Spinal cord (tissue), 10 donors: ENCODE data around the gene CD200R1L. TPM values are rescaled to one million over a fixed set of nuclear protein-coding genes. Genes with fewer than 3 reads are reported as not detected.

Experiments used
- DNase-seq, 6 donors: peaks; one replicate each; pipeline versions ENCODE4 v3.0.0 to v3.0.0-alpha.2; 2013 to 2015; ENCODE audit warnings: low spot score in 6 of 6, low read depth in 4 of 6
- H3K27ac ChIP-seq: one replicate; pipeline ENCODE4 v1.5.1; 2013; ENCODE audit warnings: low read depth, low read length, control low read depth
- H3K27me3 ChIP-seq: one replicate; pipeline ENCODE4 v1.6.1; 2013; ENCODE audit warnings: low read length; ENCODE audit not compliant: control insufficient read depth, insufficient read depth
- H3K36me3 ChIP-seq: one replicate; pipeline ENCODE4 v1.6.1; 2013; ENCODE audit warnings: low read length; ENCODE audit not compliant: control insufficient read depth, insufficient read depth
- H3K4me1 ChIP-seq: one replicate; pipeline ENCODE4 v1.6.1; 2013; ENCODE audit warnings: low read length; ENCODE audit not compliant: control insufficient read depth, insufficient read depth
- H3K4me3 ChIP-seq: one replicate; pipeline ENCODE4 v1.5.1; 2013; ENCODE audit warnings: low read depth, low read length, control low read depth
- H3K9me3 ChIP-seq: one replicate; pipeline ENCODE4 v1.6.1; 2013; ENCODE audit warnings: low read length; ENCODE audit not compliant: control insufficient read depth, insufficient read depth
- WGBS: methylation state at CpG from one replicate; pipeline ENCODE4 v1.1.5; 2013; ENCODE audit warnings: missing lambda C conversion rate; ENCODE audit not compliant: insufficient coverage; 5-methylcytosine and 5-hydroxymethylcytosine counted together
- long read RNA-seq, 4 donors: transcript quantifications; one replicate each; lab custom pipeline, GENCODE V29; 2026
- polyA plus RNA-seq, 2 donors: library from polyadenylated mRNA; unstranded; fragments of 120-200 nt; gene quantifications; one replicate each; pipeline ENCODE4 v1.2.1, GENCODE V29; 2013; ENCODE audit not compliant: insufficient read length in 2 of 2
- total RNA-seq, 2 donors: library from RNA; depleted of rRNA in 1 of 2; stranded (reverse); fragments of 120-200 nt in 1 of 2; fragments of >200 nt in 1 of 2; gene quantifications; one replicate each; pipeline versions ENCODE4 v1.2.3 to v1.2.4, GENCODE V29; 2013 to 2014
- donor health status: healthy.

Gene CD200R1L, protein sequence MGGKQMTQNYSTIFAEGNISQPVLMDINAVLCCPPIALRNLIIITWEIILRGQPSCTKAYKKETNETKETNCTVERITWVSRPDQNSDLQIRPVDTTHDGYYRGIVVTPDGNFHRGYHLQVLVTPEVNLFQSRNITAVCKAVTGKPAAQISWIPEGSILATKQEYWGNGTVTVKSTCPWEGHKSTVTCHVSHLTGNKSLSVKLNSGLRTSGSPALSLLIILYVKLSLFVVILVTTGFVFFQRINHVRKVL
- total RNA-seq (not detected), polyA plus RNA-seq (not detected)
- long read RNA-seq, donor 1, result 0 reads
- long read RNA-seq, donor 2, result 0 reads
- long read RNA-seq, donor 3, result 0 reads
- long read RNA-seq, donor 4, result 0 reads

DNA sequence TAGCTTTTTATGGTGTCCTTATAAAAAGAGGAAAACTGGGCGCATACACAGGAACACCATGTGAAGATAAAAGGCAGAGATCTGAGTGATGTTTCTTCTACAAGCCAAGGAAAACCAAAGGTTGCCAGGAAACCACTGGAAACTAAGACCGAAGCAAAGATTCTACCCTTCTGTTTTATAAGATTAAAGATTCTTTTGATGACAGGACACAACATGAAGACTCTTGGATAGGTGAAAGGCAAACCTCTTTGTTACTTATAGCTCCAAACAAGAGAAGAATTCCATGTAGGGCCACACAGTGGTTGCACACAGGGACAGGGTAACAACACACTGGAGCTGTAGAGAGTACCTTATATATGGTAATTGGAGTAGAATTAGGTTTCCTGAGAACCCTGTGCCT, at the start of gene CD200R1L:
Gene CD200R1L, minus strand, starts transcription at position 101 of the 400 bp plus-strand sequence. CDS start 17,497 bp downstream, outside the sequence.
- no peaks in the 10 kb centered on the region for H3K27me3 ChIP-seq
- no peak within 1 kb of the TSS for H3K27ac ChIP-seq
- DNase-seq, result peak in 1 of 6 donors; percentile 2
- H3K9me3 ChIP-seq, result peaks cover 2% of the 10 kb centered on the region
- 100% methylated on average over 1 of the region's 2 CpGs for WGBS
- H3K4me1 ChIP-seq, result no peaks in the 10 kb centered on the region
- H3K4me3 ChIP-seq, result no peak within 1 kb of the TSS
- no peaks in the 10 kb centered on the region for H3K36me3 ChIP-seq

DNA sequence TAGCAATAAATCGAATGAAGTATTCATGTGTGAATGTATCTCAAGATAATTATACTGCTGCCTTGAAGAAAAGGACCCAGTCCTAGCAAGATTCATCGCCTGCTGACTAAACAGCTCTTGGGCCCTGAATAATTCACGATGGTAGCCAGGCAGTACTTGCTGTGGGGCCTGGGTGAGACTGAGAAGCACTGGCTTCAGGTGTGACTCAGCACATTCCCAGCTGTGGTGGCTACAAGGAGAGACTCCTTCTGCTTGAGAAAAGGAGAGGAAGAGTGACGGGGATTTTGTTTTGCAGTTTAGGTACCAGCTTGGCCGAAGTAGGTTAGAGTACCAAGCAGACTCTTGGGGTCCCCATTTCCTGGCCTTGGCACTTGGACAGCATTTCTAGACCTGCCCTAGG, 47.6 kb upstream of the CD200R1L start:
- H3K27me3 ChIP-seq, result no peaks in the 10 kb centered on the region
- no peak overlapping the region for H3K27ac ChIP-seq
- H3K4me1 ChIP-seq, result no peaks in the 10 kb centered on the region
- H3K36me3 ChIP-seq, result no peaks in the 10 kb centered on the region
- DNase-seq, result no peak
- 79% methylated on average over 4 of the region's 5 CpGs for WGBS
- peaks cover 4% of the 10 kb centered on the region for H3K9me3 ChIP-seq
- no peak overlapping the region for H3K4me3 ChIP-seq

DNA sequence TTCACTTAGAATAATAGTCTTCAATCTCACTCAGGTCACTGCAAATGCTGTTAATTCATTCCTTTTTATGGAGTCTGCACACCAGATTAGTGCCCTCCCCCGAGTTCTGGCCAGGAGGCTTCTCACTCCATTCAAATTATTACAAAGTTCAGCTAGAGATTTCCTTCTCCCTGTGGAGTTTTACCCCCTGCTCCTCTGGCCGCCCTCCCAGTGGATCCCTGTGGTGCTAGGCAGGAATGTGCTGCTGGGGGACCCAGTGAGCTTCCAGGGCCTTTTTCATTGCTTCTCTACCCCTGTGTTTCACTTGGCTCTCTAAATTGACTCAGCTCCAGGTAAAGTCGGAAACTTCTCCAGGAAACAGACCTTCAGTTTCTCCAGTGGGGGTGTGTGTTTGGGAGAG, 42.7 kb upstream of the CD200R1L start:
- DNase-seq, result no peak

DNA sequence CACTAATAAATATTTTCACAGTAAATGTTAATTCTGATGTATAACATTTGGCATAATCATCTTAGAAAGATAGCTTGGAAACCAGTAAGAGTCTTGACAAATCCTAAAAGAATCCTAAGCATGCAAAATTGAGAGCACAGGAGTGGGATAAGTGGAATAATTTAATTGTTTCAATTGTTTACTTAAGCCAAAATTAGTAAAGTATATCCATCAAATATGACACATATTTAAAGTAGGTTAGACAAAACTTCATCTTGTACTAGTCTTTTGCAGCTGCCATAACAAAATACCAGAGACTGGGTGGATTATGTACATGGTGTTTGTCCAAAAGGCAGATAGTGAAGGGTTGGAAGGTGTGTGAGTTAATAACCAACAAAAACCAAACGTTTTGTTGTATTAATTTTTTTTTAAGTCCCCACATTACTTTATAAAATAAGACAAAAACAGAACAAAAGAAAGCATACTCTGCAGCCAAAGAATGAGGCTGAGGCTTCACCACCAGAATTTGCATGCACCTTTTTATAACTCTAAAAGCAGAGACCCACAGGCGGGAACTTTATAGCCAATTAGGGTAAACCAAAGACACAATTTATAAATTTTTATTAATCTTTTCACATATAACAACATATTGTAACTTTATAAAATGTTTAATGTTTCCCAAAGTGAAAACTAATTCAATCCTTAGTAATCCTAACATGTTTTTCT, 41.9 kb upstream of the CD200R1L start:
- H3K9me3 ChIP-seq, result peaks cover 4% of the 10 kb centered on the region
- no peaks in the 10 kb centered on the region for H3K36me3 ChIP-seq
- WGBS, result no CpG with 5 or more reads among the region's 2 CpGs
- no peak for DNase-seq
- no peaks in the 10 kb centered on the region for H3K27me3 ChIP-seq
- H3K27ac ChIP-seq, result no peak overlapping the region
- H3K4me1 ChIP-seq, result no peaks in the 10 kb centered on the region
- no peak overlapping the region for H3K4me3 ChIP-seq

More for the DNA sequence above, 42.7 kb upstream of the CD200R1L start:
- WGBS, result 50% methylated on average over 1 of the region's 3 CpGs
- peaks cover 4% of the 10 kb centered on the region for H3K9me3 ChIP-seq
- no peaks in the 10 kb centered on the region for H3K4me1 ChIP-seq
- H3K36me3 ChIP-seq, result no peaks in the 10 kb centered on the region
- H3K4me3 ChIP-seq, result no peak overlapping the region
- no peaks in the 10 kb centered on the region for H3K27me3 ChIP-seq
- no peak overlapping the region for H3K27ac ChIP-seq

DNA sequence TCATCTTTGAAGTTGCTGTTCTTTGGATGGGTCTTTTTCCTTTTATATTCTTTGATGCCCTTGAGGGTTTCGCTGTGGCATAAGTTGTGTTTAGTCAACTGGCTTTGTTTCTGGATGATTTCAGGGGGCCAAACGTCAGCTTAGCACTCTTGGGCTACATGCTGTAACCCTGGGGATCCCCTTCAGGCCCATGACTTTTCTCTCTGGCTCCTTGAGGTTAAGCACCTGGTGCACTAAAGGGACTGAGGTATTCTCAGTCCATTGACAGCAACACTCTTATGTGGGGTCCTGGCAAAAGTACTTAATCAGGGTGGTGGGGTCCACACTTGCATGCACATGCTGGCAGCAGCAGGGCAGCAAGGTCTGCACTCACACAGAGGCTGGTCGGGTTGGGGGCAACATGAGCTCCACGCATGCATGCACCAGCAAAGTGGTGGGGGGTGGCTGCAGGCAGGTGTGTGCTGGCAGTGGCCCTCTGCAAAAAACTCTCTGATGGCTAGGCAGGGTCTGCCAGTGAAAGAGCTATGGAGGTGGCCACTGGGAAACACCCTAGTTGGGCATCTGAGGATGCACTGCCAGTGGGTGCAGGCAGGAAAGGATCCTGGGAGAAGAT, 38.1 kb upstream of the CD200R1L start:
- Histone ChIP-seq H3K27ac (no peak overlapping the region), H3K27me3 (no peaks in the 10 kb centered on the region), H3K36me3 (no peaks in the 10 kb centered on the region), H3K4me1 (no peaks in the 10 kb centered on the region), H3K4me3 (no peak overlapping the region), H3K9me3 (no peaks in the 10 kb centered on the region)
- WGBS, result 92% methylated on average over 4 of the region's 4 CpGs
- DNase-seq, result no peak

DNA sequence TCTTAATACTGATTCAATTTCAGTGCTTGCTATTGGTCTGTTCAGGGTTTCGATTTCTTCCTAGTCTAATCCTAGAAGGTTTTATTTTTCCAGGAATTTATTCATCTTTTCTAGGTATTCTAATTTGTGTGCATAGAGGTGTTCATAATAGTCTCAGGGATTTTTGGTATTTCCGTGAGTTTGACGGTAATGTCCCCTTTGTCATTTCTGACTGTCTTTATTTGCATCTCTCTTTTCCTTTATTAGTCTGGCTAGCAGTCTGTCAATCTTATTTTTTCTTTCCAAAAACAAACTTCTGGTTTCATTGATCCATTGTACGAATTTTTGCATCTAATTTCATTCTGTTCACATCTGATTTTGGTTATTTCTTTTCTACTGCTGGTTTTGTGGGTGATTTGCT, 35.2 kb upstream of the CD200R1L start:
- no peak overlapping the region for H3K4me3 ChIP-seq
- no peaks in the 10 kb centered on the region for H3K27me3 ChIP-seq
- WGBS, result no CpG with 5 or more reads among the region's 4 CpGs

DNA sequence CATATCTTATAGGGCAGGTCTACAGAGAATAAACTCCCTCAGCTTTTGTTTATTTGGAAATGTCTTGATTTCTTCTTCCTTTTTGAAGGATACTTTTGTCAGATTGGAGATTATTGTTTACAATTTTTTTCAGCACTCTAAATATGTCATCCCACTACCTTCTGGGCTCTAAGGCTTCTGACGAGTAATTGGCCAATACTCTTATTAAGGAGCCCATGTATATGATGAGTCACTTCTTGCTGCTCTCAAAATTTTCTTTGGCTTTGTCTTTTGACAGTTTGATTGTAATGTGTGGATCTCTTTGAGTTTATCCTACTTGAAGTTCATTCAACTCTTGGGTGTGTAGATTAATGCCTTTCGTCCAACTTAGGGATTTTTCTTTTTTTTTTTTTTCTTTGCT, 28.9 kb upstream of the CD200R1L start:
- DNase-seq, result no peak
- H3K4me1 ChIP-seq, result no peaks in the 10 kb centered on the region
- no peak overlapping the region for H3K4me3 ChIP-seq
- WGBS, result no CpG with 5 or more reads among the region's 2 CpGs
- H3K9me3 ChIP-seq, result peaks cover 3% of the 10 kb centered on the region
- H3K27me3 ChIP-seq, result no peaks in the 10 kb centered on the region
- no peaks in the 10 kb centered on the region for H3K36me3 ChIP-seq
- no peak overlapping the region for H3K27ac ChIP-seq

More for the DNA sequence above, 35.2 kb upstream of the CD200R1L start:
- peaks cover 2% of the 10 kb centered on the region for H3K9me3 ChIP-seq
- H3K36me3 ChIP-seq, result no peaks in the 10 kb centered on the region
- no peaks in the 10 kb centered on the region for H3K4me1 ChIP-seq
- no peak overlapping the region for H3K27ac ChIP-seq
- no peak for DNase-seq

DNA sequence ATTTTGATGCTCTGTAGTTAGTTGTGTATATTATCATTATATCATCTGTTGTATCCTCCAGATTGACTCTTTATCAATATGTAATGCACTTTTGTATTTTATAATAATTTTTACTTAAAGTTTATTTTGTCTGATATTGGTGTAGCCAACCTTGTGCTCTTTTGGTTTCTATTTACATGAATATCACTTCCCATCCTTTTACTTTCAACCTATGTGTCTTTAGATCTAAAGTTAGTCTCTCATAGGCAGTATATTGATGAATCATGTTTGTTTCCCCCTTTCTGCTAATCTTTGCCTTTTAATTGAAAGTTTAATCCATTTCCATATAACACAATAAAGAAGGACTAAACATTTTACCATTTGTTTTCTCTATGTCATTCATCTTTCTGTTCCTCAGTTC, 28.1 kb upstream of the CD200R1L start:
- no peaks in the 10 kb centered on the region for H3K36me3 ChIP-seq
- no peaks in the 10 kb centered on the region for H3K4me1 ChIP-seq
- no peak overlapping the region for H3K27ac ChIP-seq
- DNase-seq, result no peak
- peaks cover 3% of the 10 kb centered on the region for H3K9me3 ChIP-seq
- H3K4me3 ChIP-seq, result no peak overlapping the region
- H3K27me3 ChIP-seq, result no peaks in the 10 kb centered on the region

DNA sequence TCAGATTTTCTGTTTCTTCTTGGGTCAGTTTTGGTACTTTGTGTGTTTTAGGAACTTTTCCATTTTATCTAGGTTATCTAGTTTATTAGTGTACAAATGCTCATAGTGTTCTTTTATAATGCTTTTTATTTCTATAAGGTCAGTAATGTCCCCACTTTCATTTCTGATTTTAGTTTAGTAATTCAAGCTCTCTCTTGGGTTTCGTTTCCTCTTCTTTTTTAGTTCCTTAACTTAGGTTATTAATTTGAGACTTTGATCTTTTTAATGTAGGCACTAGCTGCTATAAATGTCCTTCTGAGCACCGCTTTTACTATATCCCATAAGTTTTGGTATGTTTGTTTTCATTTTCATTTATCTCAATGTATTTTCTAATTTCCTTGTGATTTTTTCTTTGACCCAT, 27.0 kb upstream of the CD200R1L start:
- Histone ChIP-seq H3K4me1 (no peaks in the 10 kb centered on the region), H3K9me3 (peaks cover 3% of the 10 kb centered on the region), H3K27me3 (no peaks in the 10 kb centered on the region), H3K36me3 (no peaks in the 10 kb centered on the region), H3K4me3 (no peak overlapping the region), H3K27ac (no peak overlapping the region)
- no peak for DNase-seq
- no CpG with 5 or more reads among the region's 2 CpGs for WGBS
